ENCODE data around the gene XYLT1.
A peak's percentile ranks its signal among the peaks of the same experiment; 100 is the strongest.

Gene XYLT1

DNA sequence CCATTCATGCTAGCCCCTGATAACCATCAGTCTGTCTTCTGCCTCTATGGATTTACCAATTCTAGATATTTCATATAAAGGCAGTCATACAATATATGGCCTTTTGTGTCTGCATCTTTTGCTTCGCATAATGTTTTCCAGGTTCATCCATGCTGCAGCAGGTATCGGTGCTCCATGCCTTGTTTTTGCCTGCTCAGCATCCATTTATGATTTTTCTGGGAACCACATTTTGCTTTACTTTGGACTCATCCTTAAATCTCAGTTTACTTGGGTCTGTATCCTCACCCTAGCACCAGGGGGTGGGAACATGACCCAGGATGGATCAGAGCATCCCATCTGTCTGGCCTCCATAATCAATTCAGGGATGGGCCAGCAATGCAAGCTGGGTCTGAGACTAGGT is 325.7 kb downstream of the XYLT1 start:
- no peak for DNase-seq (ENCODE audit: low read depth)

DNA sequence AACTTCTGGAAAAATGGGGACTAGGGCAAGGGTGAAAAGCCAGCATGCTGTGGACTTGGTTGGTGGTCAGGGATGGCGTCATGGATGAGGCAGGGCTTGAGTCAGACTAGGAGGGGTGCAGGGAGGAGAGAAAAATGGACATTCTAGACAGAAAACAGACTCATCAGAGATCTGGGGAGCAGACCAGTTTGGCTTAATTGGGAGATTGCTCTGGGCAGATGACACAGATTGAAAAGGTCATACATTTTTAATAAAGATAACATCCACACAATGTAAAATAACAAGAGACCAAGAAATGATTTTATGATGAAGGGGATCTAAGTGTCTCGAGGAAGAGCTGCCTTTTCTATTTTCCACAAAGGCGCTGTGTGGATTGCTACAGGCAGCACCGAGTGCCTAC is 326.3 kb downstream of the XYLT1 start:
- DNase-seq (ENCODE audit: low read depth), result no peak

DNA sequence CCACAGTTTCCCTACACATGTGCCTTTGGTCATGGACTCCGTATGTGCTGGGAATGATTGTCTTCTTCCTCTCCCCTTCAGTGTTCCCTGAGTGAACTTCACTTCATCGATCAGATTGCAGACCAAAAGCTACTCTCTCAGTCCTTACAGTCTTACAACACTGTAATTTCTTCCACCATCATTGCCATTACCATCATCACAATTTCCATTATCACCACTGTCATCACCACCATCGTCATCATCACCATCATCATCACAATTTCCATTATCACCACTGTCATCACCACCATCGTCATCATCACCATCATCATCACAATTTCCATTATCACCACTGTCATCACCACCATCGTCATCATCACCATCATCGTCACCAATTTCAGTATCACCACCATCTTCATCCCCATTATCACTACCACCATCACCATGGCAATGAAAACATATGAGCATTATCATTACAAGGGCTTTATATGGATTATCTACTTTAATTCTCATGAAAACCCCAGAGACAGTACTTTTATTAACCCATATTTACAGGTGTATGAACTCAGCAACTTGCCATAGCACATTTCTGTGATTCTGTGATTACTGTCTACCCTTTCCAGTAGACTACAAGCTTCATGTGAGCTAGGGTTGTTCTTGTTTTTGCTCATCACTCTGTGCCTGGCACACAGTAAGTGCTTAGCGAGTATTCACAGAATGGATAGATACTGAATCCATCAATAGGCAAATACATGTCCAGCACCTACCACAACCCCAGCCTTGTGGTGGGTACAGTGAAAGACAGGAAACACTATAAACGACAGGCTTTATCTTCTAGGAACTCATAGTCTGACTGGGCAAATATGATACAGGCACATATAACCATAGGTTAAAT is 327.0 kb downstream of the XYLT1 start:
- DNase-seq (ENCODE audit: low read depth), result no peak

DNA sequence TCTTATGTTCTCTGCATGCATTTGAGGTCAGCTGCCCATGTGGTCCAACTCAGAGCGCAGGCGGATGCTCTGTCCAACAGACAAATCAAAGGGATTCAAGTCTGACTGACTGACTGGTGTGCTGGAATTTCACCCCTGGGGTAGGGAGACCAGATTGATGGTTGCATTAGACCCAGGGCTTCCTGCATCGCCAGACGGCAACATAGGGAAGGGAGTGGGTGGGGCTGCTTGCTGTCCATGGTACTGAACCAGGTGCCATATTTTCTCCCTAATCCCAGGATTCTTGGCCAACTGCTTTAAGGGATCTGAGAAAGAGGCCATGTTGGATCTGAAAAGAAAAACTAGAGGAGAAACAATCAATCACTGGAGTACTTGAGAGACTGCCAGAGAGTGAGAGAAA is 332.0 kb downstream of the XYLT1 start:
- no peak for DNase-seq (ENCODE audit: low read depth)

DNA sequence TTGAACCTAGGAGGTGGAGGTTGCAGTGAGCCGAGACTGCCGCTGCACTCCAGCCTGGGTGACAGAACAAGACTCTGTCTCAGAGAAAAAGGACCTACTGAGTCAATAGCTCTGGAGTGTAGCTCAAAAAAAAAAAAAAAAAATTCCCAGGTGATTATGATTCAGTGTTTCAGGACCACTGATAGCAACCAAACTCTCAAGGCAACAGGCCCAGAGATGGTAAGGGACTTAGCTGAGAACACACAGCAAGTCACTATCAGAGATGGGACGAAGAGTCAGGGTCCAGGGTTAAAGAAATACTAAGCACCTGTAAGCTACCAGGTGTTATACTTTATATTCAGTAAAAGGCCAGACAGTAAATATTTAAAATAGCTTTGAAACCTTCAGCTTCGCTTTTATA is 335.3 kb downstream of the XYLT1 start:
- DNase-seq (ENCODE audit: low read depth), result no peak

DNA sequence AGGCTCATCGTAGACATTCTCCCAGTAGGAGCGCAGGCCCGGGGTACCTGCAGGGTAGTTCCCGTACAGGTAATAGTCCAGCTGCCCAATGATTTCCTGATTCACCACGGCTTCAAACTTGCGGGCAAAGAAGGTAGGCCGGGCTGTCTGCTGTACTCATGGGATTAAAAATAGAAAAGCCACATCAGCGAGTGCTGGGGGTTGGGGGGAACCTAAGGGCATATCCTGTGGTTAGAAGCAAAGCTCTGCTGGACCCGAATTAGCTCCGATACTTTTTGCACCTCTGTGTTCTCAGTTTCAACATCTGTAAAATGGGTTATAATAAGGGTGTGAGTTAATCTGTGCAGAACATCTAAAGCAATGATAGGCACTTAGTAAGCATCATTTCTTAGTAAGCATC is 336.2 kb downstream of the XYLT1 start:
- DNase-seq (ENCODE audit: low read depth), result no peak

DNA sequence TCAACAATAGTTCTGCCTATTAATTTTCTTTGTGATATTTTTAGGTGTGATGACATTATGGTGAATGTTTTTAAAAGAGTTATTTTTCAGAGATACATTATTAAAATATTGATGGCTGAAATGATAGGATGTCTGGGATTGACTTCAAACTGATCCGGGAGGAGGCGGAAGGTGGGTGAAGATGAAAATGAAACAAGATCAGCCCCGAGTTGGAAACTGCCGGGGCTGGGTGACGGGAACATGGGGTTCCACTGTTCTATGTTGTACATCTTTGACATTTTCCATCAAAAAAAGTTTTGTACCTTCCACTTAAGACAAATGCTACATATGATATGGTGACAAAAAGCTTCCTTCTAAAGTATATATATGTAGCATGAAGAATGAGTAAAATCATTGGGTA is 336.9 kb downstream of the XYLT1 start:
- no peak for DNase-seq (ENCODE audit: low read depth)

DNA sequence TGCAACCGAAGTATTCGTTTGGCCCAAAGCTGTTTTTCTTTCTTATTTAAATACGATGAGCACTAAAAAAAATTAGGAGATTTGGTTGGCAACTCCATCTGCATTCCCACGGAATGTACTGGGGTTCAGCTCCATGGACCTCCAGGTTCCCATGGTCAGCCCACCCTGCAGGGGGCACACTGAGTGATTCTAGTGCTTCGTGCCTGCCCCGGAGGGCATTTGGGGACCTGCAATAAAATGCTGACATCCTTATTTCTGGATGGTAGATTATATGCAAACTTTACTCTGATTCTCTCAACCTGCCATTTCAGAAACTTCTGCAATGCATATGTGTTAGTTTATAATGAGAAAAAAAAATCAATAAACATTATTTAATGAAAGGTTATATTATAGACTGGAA is 339.4 kb downstream of the XYLT1 start:
- no peak for DNase-seq (ENCODE audit: low read depth)

DNA sequence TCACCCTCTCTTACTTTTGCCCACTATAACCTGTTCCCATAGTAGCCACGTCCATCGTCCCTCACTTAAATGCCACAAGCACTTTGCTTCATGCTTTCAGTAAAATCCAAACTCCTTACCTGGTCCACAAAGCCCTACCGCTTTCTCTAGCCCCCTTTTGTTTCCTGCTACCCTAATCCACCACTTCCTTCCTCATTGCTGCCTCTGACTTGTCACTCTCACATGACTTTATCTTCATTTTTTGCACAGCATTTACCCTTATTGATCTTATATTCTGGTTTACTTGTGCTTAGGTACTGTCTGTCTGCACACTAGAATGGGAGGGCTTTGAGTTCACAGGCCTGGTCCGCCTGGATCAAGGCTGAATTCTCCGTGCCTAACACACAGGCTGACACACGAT is 340.0 kb downstream of the XYLT1 start:
- no peak for DNase-seq (ENCODE audit: low read depth)

DNA sequence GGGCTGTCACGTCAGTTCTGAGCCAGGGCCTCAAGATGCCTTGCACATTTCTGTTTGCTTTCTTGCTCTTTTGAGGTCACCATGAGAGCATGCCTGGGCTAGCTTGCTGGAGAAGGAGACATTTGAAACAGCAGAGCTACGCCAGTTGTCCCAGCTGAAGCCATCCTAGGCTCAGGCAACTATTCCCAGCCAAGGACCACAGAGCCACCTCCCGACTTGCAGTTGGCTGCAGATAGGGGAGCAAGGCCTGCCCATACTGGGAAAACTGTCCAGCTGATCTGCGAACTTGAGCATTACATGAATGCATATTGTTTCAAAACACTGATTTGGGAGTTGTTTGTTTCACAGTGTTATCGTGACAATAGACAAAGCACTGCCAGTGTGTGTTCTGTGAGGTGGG is 340.8 kb downstream of the XYLT1 start:
- no peak for DNase-seq (ENCODE audit: low read depth)

DNA sequence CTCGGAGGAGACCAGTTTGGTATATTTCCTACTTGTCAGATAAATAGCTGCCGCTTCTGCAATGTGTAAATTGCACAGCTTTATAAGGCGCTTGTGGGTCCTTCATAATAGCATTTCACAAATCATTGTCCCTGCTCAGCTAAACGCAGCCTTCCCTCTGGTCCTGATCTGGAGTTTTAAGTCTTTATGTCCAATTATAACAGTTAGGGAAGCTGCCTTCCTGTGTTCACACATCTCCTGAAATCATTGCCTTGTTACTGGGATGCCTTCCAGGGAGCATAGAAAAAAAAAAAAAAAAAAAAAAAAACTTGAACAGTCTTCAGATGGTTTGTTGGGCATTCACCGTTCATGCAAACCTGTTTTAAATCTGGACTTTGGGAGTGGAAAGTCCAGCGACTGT is 342.0 kb downstream of the XYLT1 start:
- no peak for DNase-seq (ENCODE audit: low read depth)

DNA sequence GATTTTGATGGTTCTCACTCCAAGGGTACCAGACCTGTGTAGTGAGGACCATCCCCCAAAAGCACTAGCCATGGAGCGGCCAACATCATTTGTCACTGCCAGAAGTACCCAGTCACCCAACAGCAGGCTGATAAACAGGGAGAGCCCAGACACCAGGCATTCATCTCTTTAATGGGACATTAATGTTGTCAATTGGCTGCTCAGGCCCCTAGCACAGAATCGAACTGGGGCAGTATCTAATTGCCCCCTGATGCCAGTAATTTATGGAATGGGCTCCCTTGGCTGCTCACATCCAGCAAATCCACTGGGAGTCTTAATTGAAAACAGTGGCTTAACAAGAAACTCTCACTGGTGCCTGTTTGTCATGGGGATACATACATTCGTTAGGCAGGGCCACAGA is 344.6 kb downstream of the XYLT1 start:
- DNase-seq (ENCODE audit: low read depth), result no peak

DNA sequence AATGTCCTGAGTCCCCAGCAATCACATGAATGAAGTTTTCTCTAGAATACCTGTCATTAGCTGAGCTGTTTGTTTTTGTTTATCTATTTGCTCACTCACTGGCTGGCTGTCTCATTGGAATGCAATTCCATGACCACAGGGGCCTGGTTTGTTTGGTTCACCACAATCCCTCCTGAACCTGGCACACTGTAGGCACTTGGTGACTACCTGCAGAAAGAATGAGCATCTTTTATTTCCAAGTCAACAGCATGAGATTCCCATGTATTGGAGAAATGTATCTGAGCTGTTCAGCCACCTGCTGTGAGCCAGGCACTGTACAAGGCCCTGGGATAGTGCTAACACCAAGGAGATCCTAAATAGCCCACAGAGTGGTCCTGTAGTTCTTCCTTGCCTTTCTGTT is 345.1 kb downstream of the XYLT1 start:
- DNase-seq (ENCODE audit: low read depth), result peak; percentile 14

DNA sequence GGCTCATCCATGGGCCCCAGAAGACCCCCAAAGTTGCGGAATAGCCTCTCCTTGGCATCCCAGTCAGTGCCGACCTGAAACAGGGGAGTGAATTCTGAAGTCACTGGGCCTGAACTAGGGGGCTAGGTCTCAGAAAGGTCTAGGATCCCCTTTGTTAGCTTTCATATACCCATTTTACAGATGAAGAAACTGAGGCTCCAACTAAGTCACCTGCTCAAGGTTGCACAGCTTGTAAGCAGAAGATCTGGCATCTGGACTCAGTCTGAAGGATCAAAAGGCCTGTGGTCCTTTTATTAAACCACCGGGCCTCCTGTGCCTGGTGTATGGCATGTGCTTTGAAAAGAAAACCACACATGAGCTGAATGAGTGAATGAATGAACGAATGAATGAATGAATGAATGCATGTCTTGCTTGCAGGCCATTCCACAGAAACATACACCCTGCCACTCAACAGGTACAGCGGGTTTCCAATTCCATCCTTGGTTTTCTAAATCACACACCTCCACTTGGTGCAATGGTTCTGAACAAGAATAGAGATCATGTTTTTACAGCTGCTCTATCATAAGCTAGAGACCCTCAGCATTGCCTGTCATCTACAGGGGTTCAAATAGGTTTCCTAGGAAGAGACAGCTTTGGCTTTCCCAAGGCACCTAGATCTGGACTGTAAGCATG is 352.7 kb downstream of the XYLT1 start:
- DNase-seq (ENCODE audit: low read depth), result no peak

DNA sequence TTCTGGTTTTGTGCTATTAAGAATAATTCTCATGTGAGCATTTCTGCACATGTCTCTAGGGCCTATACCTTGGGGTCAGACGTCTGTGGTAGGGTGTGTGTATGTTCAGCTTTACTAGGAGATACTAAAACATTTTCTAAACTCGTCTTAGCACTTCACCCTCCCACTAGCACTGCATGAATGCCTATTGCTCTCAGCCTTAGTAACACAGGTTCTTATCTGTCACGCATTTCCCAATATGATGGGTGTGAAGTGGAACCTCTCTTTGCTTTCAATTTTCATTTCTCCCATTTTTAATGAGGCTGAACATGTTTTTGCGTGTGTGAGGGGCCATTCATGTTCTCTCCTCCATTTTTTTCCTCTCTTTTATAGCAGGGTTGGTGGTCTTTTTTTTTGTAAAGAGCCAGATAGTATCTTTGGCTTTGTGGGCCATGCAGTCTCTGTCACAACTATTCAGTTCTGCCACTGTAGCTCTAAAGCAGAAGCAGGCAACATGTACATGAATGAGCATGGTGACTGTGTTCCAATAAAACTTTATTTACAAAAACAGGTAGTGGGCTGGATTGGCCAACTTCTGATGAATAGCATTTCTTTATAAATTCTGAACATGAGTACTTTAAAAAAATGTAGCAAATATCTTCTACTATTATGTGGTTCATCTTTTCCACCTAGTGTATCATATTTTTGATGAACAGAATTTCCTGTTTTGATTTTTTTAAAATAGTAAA is 354.0 kb downstream of the XYLT1 start:
- no peak for DNase-seq (ENCODE audit: low read depth)

DNA sequence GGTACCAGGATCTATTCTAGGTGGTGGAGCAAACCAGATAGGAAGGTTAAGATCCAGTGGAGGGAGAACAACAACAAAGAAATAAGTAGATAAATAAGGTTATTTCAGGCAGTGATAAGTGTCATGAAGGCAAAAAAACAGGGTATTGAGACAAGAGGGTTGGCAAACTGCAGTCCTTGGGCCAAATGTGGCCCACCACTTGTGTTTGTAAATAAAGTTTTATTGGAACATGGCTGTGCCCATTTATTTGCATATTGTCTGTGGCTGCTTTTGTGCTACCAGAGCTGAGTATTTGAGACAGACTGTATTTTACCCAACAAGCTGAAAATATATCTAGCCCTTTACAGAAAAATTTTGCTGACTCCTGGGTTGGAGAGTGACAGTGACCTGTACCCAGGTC is 361.3 kb downstream of the XYLT1 start:
- DNase-seq (ENCODE audit: low read depth), result no peak

DNA sequence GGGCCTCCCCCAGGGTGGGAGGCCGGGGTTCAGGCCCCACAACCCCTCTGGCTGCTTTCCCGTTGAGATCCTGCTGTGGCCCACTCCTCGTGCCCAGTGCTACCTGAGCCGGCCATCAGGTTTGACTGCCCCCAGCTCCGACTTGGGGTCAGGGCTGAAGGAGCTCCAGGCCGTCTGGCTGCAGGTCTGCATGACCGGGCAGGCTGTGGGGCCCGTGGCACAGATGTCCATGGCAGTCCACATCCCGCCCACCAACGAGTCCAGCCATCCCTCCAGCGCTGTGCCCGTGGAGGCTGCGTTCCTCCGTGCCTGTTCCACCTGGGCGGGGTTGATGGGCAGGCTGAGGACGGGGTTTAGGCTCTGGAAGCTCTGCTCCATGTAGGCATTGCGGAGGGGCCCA is 362.2 kb downstream of the XYLT1 start:
- no peak for DNase-seq (ENCODE audit: low read depth)

DNA sequence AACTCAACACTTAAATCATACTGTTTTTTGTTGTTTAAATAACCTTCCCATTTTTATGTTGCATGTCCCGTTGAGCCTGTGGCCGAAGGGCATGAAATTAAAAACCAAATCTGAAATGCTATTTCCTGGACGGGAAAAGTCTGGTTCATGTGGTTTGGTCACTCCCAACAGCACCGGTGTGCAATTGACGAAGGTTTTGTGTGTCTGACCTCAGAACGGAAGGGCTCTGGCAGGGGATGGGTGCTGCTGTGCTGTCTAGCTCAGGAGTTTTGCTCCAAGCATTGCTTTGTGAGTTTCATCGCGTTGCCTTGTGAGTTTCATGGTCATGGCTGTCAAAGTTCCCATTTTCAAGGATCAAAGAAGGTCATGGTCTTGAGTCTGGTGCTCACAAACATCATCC is 363.3 kb downstream of the XYLT1 start:
- DNase-seq (ENCODE audit: low read depth), result no peak

DNA sequence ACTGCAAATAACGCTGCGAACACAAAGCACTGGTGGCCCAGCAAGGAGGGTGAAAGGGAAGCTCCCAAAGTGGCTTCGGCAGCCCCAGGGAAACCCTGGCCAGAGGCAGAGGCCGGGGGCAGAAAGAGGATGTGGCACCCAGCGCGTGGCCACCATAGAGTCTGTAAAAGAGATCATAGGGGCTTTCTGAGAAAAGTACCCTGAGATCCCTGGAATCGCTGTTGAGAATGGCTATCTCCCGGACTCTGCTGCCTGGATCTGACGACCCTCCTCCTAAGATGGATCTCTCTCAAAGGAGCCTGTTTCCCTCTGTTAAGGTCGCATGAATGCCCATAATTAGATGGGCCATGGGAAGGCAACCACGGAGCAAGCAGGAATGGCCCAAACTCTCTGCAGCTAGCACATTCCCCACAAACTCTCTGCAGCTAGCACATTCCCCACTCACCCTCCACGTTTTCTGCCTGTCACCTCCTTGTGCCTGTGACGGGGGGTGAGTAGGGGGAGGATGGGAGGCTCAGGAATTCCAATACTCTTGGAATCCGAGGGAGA is 364.4 kb downstream of the XYLT1 start:
- no peak for DNase-seq (ENCODE audit: low read depth)

DNA sequence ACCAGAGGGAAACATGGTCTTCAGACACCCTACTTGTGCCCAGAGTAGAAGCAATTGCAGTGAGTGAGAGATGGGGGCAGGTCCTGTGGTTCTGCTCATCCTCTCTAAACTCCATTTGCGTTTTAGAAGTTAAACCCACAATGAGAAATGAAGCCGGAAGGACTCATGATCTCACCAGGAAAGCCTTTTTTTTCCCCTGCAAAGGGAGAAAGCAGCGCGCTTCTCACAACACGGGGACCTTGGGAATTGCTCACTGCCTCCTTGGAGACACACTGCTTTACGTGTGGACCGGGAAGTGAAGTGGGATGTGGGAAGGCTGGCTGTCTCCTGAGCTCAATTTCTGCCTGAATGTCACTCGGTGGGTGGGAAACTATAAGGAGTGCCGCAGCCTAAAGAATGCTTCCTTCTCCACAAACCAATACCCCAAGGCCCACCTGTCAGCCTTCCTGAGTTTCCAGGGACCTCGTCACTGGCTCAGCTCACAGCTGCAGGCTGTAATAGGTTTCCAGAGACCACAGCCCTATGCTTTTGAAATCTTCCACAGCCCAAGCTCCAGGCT is 365.4 kb downstream of the XYLT1 start:
- DNase-seq (ENCODE audit: low read depth), result no peak

DNA sequence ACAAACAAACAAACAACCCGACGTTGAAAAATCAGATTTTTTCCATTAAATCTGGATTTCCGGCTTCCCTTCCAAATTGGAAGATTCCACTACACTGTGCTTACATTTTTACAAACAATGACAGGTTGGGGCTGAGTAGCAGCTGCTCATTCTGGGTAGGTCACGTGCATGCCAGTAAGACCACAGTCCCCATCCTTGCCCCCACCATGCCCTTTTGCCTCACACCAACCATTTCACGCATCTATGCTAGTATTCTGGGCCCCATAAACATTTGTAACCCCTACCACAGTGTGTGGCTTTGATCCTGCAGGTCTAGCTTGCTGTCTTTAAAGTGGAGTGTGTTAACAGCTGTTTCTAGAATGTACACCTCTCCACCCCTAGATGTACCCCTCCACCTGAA is 366.1 kb downstream of the XYLT1 start:
- no peak for DNase-seq (ENCODE audit: low read depth)

DNA sequence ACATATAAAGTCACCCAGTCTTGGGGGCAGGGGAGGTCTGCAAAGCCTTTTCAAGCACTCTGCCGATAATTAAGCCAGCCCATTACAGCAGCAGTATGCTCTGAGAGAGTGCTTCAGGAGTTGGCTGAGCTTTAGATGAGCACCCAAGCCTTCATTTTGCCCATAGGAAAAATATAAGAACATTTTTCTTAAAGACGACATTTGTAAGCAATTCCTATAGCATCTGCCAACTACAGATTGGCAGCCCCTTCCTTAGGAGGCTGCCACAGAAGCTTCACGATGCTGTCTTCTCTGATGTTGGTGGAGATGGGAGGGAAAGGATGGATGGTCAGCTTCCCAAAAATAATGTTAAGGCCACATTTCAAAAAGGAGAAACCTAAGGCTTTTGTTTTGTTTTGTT is 367.5 kb downstream of the XYLT1 start:
- no peak for DNase-seq (ENCODE audit: low read depth)

DNA sequence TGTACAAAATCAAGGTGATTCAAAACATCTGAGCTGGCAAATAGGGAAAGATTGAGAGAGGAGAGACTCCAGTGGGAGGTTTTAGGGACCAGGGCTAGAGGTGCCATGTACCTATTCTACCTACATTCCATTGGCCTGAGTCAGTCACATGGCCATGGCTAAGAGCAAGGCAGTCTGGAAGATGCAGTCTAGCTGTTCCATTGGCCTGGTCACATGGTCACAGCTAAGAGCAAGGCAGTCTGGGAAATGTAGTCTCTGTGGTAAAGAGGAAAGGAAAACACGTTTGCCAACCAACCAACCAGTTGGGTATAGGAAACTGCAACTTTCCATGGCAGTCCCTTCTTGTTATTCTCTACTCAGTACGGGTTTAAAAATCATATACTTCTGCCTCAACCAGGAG is 369.1 kb downstream of the XYLT1 start:
- DNase-seq (ENCODE audit: low read depth), result no peak

All from amniotic epithelial cell (primary cell).